GM18499 (cell line): ENCODE results near the gene SLC7A4.

Experiments
- ATAC-seq: cut with Tn5 transposase; IDR thresholded peaks from one replicate; pipeline ENCODE4 v1.9.1; 2021; ENCODE audit warnings: moderate number of reproducible peaks; ENCODE audit not compliant: insufficient read depth, unreplicated experiment

SLC7A4 gene

DNA sequence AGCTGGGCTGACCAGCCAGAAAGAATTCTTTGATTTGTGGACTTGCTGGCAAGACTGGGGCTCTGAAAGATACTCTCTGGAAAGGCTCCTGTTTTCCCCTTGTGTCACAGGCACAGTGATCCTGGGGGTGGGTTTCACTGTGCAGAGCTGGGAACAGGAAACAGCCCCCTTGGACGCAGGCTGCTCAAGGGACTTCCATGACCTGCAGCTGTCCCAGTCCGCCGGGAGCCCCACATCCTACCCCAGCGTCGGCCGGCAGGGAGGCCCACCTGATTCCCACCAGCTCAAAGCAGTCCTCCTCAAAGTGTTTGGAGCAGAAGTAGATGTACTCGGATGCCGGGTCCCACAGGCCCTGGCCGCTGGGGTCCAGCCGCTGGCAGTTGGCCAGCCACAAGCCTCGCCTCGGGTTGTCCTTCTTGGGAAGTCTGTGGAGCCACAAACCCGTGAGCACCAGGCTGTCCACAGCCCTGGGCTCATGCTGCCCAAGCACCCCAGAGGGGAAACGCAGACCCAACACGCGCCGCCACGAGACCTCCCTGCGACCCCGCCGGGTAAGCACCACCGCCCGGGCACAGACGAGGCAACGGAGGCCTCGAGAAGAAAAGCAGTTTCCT is 31.3 kb downstream of the SLC7A4 start:
- no peak for ATAC-seq

DNA sequence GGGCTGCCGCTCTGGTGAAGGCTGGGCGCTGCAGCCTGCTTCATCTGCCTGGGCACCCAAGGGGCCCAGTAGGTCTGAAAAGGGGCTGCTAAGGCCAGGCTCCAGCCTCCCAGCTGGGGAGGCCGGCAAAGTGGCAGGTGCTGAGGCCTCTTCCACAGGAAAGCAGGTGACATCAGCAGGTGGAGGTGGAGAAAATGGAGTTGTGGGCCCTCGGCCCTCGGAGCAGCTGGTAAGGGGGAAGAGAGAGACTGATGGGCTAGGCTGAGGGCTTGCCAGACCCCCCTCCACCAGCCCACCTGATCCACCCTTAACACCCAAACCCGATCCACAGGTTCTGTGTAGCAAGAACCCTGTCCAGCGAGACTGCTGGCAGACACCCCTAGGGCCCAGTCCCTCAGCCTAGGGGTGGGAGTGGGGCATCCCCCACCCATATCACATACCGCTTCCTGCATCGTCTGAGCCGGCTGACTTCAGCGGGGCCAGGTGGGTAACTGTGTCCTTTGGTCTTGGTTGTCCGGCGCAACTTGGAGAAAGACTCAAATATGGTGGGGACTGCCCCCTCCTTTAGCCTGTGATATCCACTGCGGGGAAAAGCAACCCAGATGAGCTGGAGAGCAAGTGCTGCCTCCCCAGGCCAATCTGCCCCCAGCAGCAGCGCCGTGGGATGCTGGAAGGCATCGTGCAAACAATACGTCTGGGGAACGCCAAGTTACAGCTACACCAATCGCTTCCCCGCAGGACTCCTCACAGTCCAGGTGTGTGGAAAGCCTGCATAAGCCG is 32.0 kb downstream of the SLC7A4 start:
- no peak for ATAC-seq

DNA sequence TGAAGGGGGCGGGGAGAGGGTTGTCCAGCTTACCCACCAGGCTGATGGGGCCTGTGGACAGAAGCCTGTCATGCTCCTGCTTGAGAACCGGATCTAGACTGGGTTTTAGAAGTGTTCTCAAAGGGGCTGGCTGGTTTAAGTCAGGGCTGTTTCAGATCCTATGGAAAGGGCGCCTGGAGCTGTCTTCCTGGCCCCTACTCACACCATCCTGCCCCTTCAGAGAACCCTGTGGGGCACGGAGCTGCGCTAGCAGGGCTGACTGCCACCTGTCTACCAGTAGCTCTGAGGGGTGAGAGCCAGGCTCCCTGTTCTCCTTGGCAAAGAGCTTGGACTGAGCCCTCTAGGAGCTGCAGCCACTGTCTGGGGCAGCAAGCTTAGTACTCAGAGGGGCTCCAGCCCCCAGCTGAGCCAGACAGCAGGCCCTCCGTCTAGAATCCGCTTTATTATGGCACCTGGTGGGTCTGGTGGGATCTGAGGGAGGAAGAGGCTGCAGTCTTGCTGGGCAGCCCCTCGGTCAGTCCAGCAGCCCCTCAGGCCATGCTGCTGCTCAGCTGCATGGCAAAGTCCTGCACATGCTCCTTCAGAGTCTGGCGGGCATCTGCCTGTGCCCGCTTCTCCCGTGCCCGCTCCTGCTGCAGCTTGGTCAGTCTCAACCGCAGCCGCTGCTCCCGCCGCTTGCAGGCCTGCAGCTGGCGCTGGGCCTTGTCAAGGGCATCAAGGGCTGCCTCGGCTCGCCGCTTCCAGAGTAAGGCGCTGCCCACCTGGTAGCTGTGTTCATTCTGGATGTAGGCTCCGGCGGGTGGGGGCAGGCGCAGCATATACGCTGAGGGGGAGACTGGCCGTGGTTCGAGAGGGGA is 32.8 kb downstream of the SLC7A4 start:
- ATAC-seq, result no peak

DNA sequence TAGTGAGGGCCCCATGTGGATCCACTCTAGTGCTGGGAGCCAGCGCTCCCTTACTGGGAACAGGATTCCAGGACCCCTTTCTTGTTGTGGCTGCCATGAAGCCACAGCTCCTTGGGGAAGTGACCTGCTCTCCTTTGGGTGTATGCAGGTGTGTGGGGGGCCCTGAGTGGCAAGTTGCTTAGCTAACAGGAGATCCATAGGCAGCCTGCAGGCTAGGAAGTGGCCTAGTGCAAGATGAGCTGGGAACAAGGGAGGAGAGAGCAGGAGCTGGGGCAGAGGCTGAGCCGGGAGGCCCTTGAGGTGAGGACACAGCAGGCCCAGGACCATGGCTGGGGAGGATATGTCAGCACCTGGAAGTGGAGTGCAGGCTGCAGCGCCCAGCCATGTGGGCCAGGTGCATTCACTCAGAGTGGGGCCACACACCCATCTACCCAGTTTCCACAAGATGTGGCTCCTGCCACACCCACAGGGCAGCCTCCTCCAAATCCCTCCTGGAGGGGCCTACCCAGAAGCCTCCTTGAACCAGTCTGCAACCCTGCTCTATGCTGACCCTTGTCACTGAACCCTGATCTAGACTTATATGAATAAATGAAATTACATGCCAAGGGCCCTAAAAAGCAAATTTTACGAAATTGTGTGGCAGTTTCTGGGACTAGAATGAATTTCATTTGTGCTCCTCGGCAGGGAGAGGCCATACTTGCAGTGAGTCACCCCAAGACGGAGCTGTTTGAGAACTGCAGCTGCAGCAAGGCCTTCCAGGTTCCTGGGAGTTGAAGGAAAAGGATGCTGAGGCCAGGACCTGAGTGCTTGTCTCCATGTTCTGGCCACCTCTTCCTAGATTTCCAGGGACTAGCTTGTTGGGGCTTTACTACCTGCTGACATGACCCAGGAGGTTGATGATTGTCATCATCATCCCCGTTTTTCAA is 33.7 kb downstream of the SLC7A4 start:
- no peak for ATAC-seq

DNA sequence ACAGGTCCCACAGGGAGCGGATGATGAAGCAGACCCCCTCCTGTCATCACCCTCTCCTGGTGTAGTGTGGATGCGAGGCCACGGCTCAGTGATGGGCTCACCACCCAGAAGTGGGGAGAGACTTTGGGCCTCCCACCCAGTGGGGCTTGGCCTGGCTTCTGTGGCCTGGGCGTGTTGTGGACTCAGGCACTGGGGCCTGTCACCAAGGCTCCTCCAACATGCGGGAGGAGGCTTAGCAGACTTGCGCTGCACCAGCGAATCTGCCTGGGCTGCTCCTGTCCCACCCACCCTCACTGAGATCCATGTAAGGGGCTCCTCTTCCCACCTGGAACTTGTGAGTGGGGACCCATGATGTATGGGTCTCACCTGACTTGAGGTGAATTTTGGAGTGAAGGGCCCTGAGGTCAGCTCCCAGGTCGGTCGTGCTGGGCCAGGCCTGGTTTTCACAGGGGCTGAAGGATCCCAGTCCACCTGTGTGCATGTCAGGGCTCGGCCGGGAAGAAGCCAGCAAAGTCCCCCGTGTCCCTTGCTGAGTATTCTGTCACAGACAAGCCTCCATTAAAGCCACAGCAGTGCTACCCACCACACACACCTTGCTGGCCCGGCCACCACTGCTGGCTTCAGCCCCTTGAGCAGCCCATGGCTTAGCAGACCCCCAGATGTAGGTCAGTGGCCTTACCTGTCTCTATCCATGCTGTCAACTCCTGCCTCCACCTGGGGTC is 34.7 kb downstream of the SLC7A4 start:
- ATAC-seq, result no peak

DNA sequence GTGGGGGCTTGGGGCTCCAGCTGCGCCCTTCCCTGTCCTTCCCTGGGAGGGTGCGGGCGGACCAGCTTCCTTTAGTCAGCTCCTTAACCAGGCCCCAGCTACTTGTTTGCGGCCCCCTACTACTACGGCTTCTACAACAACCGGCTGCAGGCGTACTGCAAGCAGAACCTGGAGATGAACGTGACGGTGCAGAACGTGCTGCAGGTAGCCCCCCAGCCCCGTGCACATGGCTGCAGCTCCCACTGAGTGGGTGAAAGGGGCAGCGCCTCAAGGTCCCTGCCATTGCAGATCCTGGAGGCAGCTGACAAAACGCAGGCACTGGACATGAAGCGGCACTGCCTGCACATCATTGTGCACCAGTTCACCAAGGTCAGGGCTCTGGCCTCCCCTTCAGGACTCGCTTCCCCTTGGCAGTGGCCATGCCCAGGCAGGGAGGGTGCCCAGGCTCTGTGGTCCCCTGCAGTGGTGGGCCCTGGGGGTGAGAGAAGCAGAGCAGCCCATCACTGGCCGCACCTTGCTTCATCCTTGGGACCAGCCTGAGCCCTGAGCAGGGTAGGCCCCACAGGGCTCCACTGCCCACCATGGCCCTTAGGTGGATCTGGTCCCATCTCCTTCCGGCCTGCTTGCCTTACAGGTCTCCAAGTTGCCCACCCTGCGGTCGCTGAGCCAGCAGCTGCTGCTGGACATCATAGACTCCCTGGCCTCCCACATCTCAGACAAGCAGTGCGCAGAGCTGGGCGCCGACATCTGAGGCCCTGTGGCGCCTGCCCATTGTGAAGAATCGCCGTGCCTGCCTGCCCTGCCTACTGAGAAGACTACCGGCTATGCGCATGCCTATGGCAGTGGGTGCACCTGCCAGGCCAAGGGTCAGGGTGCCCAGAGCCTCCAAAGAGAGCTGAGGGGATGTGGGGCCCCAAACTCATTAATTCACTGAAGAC is 35.5 kb downstream of the SLC7A4 start:
- ATAC-seq, result no peak

DNA sequence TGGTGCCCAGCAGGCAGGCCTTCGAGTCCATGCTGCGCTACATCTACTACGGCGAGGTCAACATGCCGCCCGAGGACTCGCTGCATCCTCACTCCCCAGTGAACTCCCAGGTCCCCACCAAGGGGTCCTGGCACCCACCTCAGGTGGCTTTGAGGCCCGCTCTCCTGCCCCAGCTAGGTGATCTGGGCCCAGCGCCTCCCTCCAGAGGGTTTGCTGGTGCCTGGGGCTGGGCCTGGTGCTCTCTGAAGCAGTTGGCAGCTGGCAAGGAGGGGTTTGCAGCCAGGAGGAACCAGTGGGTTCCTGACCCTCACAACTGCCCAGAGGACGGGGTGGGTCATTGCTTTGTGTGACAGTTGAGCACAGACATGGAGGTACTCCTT is 36.3 kb downstream of the SLC7A4 start:
- no peak for ATAC-seq

DNA sequence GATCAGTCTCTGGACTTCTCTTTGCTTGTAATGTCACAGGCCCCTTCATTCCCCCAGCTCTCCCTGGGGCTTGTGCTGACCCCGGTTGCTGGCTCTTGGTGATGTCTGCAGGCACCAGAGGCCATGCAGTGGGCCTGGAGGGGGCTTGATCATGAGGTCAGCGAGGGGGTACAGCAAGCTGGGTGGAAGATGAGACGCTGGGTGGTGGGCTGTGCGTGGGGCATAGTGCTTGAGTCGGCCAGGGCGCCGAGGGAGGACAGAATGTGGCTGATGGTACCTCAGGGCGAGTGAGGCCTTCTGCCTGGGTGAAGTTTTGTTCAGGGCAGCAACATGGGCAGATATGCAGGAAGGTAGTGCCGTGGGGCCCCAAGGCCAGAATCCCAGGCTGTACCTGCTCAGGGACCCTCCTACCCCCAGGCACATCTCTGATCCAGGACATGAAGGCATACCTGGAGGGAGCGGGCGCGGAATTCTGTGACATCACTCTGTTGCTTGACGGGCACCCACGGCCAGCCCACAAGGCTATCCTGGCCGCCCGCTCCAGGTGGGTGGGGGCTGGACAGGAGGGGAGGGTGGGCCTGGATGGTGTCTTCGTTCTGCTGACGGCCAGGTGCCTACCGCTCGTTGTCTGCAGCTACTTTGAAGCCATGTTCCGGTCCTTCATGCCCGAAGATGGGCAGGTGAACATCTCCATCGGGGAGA is 36.9 kb downstream of the SLC7A4 start:
- no peak for ATAC-seq

DNA sequence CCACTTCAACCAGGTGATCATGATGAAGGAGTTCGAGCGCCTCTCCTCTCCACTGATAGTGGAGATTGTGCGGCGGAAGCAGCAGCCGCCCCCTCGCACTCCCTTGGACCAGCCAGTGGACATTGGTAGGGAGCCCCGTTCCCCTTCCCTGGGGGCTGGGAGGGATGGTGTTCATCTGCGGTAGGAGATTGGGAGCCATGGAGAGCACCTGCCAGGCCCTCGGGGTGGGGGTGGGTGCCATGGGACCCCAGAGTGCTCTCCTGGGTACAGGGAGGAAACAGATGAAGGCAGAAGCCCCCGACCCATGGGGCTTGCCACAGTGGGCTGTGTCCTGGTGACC is 37.5 kb downstream of the SLC7A4 start:
- no peak for ATAC-seq

DNA sequence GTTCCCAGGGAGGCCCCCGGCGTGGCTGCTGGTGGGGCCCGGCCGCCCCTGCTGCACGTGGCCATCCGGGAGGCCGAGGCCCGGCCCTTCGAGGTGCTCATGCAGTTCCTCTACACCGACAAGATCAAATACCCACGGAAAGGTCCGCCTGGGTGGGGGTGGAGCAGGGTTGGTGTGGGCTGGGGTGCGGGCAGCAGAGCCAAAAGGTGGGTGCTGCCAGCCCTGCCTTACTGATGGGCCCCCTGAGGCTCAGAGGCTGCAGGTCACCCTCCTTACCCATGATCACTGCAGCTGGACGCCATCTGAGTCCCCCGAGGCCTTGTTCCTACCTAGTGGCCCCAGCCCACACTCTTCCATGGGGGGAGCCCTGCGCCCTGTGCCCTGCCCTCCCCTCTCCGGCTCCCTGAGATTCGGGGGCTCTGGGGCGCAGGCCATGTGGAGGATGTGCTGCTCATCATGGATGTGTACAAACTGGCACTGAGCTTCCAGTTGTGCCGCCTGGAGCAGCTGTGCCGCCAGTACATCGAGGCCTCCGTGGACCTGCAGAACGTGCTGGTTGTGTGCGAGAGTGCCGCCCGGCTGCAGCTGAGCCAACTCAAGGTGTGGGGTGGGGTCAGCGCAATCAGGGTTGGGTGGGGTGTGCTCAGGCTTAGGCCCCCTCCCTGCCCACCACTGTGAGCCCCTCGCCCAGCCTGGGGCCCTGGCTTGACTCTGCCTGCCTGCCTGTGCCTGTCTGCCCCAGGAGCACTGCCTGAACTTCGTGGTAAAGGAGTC is 38.0 kb downstream of the SLC7A4 start:
- no peak for ATAC-seq

DNA sequence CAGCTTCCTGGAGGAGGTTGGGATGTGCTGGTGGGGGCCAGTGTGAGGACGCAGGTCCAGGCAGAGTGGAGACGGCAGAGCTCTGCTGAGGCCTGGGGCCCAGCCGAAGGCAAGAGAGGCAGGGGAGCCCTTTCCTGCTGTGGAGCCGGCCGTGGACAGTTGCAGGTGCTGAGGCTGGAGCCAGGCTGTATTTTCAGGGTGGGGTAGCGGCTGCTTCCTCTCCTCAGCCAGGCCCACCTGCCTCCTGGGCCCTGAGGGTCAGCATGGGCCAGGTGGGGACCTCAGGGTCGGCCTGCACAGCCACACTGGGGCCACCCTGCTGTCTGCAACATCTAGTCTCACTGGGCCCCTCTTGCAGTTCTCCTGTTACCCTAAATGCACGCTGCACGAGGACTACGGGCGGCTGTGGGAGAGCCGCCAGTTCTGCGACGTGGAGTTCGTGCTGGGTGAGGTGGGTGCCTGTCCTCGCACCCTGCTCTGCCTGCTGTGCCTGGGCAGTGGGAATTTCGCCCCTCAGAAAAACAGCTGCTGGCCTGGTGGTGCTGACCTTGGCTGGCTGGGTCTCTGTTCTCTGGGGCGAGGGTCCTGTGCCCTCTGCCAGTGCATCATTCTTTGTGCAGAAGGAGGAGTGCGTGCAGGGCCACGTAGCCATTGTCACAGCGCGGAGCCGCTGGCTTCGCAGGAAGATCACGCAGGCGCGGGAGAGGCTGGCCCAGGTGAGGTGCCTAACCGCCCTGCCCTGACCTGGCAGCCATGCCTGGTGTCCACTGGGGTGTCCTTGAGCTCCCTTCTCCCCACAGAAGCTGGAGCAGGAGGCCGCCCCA is 38.8 kb downstream of the SLC7A4 start:
- ATAC-seq, result no peak

DNA sequence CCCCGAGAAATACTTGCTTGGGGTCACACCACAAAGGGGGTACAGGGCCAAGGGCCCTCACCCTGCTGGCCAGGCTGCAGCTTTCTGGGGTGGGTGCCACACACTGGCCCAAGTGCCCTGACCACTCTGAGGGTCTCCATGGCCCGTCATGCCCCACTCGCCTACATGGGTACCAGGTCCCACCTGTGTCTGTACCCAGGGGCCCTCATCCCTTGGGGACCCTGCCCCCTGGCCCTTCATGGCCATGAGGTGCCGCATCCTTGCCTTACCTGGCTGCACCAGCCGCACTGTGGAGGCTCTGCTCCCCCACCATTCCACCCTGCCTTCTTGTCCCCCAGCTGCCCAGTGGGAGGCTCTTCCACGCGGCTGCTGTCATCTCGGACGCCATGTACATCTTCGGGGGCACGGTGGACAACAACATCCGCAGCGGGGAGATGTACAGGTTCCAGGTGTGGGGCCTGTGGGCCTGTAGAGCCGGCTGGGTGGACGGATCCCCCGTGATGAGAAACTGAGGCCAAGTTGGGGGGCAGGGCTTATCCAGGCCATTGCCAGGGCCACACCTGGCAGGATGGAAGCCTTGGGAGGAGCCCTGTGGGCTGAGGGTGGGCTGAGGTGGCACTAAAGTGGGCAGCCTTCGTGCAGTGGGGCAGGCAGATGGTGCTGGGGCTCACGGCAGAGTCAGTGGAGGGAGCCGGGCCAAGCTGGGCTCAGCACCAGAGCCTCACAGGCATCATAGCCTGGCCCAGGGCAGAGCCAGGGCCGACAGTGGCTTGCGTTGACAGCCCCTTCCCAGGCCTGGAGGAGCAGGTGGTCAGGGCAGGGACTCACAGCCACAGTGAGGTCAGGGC is 39.7 kb downstream of the SLC7A4 start:
- ATAC-seq, result no peak

DNA sequence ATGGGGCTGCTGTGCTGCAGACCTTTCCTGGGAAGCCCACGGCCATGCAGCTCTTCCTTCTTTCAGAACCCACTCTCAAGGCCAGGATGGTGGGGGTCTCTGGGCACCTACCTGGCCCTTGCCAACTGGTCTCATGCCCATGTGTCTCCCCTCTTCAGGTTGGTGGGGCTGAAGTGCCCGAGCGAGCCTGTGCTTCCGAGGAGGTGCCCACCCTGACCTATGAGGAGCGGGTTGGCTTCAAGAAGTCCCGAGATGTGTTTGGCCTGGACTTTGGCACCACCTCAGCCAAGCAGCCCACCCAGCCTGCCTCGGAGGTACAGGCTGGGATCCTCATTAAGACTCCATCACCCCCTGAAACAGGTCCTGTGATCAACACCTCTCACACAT is 40.3 kb downstream of the SLC7A4 start:
- no peak for ATAC-seq

DNA sequence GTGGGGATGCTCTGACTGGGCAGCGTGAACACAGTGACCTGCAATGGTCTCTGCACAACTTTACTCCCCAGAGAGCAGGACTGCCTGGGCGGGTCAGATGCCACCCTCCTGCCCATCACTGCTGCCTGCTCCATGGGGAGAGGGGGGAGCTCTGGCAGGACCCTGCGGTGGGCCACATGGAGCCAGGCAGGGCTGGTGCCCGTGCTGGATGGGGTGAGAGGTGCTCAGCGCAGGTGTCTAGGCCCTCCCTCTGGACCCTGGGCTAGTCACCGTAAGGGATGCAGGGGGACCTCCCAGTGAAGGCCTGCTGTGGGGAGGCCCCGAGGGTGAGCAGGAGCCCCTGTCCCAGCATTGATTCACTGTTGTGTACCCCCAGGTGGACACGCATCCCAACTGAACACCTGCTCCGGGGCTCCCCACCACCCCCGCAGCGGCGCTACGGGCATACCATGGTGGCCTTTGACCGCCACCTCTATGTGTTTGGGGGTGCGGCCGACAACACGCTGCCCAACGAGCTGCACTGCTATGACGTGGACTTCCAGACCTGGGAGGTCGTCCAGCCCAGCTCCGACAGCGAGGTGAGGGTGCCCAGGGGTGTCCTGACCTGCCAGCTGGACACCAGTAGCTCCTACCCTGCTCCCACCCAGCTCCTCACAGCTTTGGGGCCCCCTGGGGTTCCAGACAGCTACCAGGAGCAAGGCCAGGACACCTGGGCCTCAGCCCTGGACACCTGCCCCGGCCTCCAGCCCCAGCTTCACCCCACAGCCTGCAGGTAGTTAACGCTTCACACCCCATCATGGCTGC is 40.9 kb downstream of the SLC7A4 start:
- ATAC-seq, result no peak
